A673 (cell line): ENCODE measurements around the gene FCRL6. TPM values are rescaled to one million over a fixed set of nuclear protein-coding genes. Genes with fewer than 3 reads are reported as not detected.

Experiments used
- BruUV-seq: library from RNA; stranded (reverse); fragments of 400-500 nt; replicated peaks from 2 replicates; lab custom pipeline; 2021; lab: Mats Ljungman, UMichigan
- CTCF ChIA-PET: fragments of 300-600 bp; sonication (Branson Sonifier 250); formaldehyde crosslinking; loops from one replicate; lab custom pipeline; 2022; ENCODE audit warnings: antibody characterized with exemption; lab: Charles Lee
- POLR2A ChIA-PET: fragments of 300-600 bp; sonication (Branson Sonifier 250); formaldehyde crosslinking; loops from one replicate; lab custom pipeline; 2022; ENCODE audit warnings: antibody characterized with exemption; ENCODE audit not compliant: low non-redundant PET; lab: Charles Lee
- DNase-seq: peaks from one replicate; pipeline ENCODE4 v3.0.0-alpha.2; 2015; ENCODE audit warnings: low spot score
- H3K27ac ChIP-seq: fragments of 200-600 bp; sonication (generic); 2 replicates; pipeline ENCODE4 v1.5.1; 2016; ENCODE audit warnings: mixed run types, low read depth, mild to moderate bottlenecking, mixed read lengths, antibody characterized with exemption, low read length; ENCODE audit not compliant: poor library complexity, severe bottlenecking
- H3K27me3 ChIP-seq: fragments of 200-600 bp; sonication (generic); replicated peaks from 2 replicates; pipeline ENCODE4 v1.6.1; 2017; ENCODE audit warnings: mixed run types, low read depth, mild to moderate bottlenecking, mixed read lengths, antibody characterized with exemption, low read length; ENCODE audit not compliant: insufficient read depth, poor library complexity
- H3K36me3 ChIP-seq: fragments of 200-600 bp; sonication (generic); 2 replicates; pipeline ENCODE4 v1.6.1; 2016; ENCODE audit warnings: mixed run types, mild to moderate bottlenecking, mixed read lengths, antibody characterized with exemption, low read length; ENCODE audit not compliant: insufficient read depth, poor library complexity, severe bottlenecking
- H3K4me1 ChIP-seq: fragments of 200-600 bp; sonication (generic); 2 replicates; pipeline ENCODE4 v1.6.1; 2017; ENCODE audit warnings: mixed run types, mild to moderate bottlenecking, mixed read lengths, antibody characterized with exemption, low read length; ENCODE audit not compliant: insufficient read depth, poor library complexity, severe bottlenecking
- H3K4me3 ChIP-seq: fragments of 200-600 bp; sonication (generic); 2 replicates; pipeline ENCODE4 v1.5.1; 2016; ENCODE audit warnings: low read depth, mixed run types, mild to moderate bottlenecking, mixed read lengths, low read length; ENCODE audit not compliant: poor library complexity, severe bottlenecking
- H3K9me3 ChIP-seq: fragments of 200-600 bp; sonication (generic); 2 replicates; pipeline ENCODE4 v1.6.1; 2016; ENCODE audit warnings: mixed run types, low read depth, mild to moderate bottlenecking, mixed read lengths, antibody characterized with exemption, low read length; ENCODE audit not compliant: poor library complexity, severe bottlenecking
- CTCF ChIP-seq: fragments of 300-800, 200-600 bp; sonication (generic); conservative IDR thresholded peaks from 2 replicates; pipeline ENCODE4 v1.5.1; 2017; ENCODE audit warnings: low read depth, mild to moderate bottlenecking, antibody characterized with exemption, low read length, moderate library complexity, mixed read lengths
- EZH2 ChIP-seq: fragments of 200-600 bp; sonication (generic); IDR thresholded peaks from 2 replicates; pipeline ENCODE4 v1.6.1; 2017; ENCODE audit warnings: borderline replicate concordance, low read depth, mild to moderate bottlenecking, mixed read lengths, antibody characterized with exemption, low read length; ENCODE audit not compliant: poor library complexity, severe bottlenecking
- intact Hi-C: fragments of 100-400 bp; cut with micrococcal nuclease; formaldehyde crosslinking; loops from one replicate; pipeline ENCODE4 v1.10.0; 2022; ENCODE audit not compliant: unreplicated experiment
- total RNA-seq: library from RNA; stranded (reverse); gene quantifications from 2 replicates; pipeline ENCODE4 v1.2.3, GENCODE V29; 2021

The FCRL6 gene
- total RNA-seq, 1 experiment from 2014 or later: 0.15 TPM

- Histone ChIP-seq H3K27me3 (no peaks in the 10 kb centered on the region), H3K9me3 (no peaks in the 10 kb centered on the region), H3K27ac (no peak overlapping the region), H3K4me3 (no peak overlapping the region), H3K4me1 (peaks cover 26% of the 10 kb centered on the region), H3K36me3 (no peaks in the 10 kb centered on the region)
- ChIA-PET CTCF (no interaction called here), POLR2A (no interaction called here)
- no peak for DNase-seq
- TF ChIP-seq EZH2: no peak
- TF ChIP-seq CTCF: no peak
- intact Hi-C loops: no loop called here
- no TSS peak for BruUV-seq
Observed at GRCh38 chr1:159827549-159827948, 25.4 kb downstream of the FCRL6 start.

- H3K4me3 ChIP-seq: no peak overlapping the region
- H3K36me3 ChIP-seq: no peaks in the 10 kb centered on the region
- intact Hi-C loops: no loop called here
- ChIA-PET CTCF (no interaction called here), POLR2A (no interaction called here)
- DNase-seq: no peak
- no peak overlapping the region for H3K27ac ChIP-seq
- H3K4me1 ChIP-seq: peaks cover 24% of the 10 kb centered on the region
- no TSS peak for BruUV-seq
- no peaks in the 10 kb centered on the region for H3K27me3 ChIP-seq
- no peak for TF ChIP-seq CTCF
- TF ChIP-seq EZH2: no peak
- H3K9me3 ChIP-seq: no peaks in the 10 kb centered on the region
Observed at GRCh38 chr1:159828176-159828575, 26.0 kb downstream of the FCRL6 start.

DNA sequence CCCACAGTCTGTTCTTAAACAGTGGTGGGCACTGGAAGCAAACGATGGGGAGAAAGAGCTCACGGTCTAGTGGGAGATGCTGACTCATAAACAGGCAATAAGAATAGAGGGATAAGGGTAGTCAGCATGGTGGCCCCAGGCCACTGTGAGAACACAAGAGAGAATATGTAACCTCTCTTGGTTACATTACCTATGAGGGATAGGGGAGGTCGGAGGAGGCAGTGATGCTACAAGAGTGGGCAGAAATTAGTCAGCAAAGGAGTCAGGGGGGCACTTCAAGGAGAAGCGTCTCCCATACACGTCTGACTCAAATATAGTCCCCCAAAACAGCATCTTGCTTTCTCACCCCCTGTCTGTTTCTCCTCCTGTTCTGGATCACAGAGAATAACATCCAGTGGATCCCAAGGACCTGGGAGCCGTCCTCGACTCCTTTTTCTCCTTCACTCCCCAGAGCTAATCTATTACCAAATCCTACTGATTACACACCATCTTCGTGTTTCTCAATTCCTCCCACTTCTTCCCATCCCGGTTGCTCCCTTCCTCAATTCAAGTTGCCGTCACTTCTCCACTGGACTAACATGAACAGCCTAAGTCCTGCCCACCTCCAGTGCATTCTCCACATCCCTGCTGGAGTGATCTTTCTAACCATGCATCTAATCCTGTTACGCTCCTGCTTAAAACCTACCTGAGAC lies 26.6 kb downstream of the FCRL6 start:
- intact Hi-C loops: no loop called here
- H3K27ac ChIP-seq: no peak overlapping the region
- ChIA-PET POLR2A (no interaction called here), CTCF (no interaction called here)
- H3K27me3 ChIP-seq: no peaks in the 10 kb centered on the region
- no peak for TF ChIP-seq EZH2
- no peak for TF ChIP-seq CTCF
- no peaks in the 10 kb centered on the region for H3K36me3 ChIP-seq
- DNase-seq: no peak
- BruUV-seq: no TSS peak
- H3K9me3 ChIP-seq: no peaks in the 10 kb centered on the region
- H3K4me3 ChIP-seq: no peak overlapping the region
- peaks cover 19% of the 10 kb centered on the region for H3K4me1 ChIP-seq
